HG03108 (cell line): Measurements from ENCODE around the gene SNX3.

Source experiments
- ATAC-seq: cut with Tn5 transposase; IDR thresholded peaks from one replicate; pipeline ENCODE4 v1.9.1; 2021; ENCODE audit warnings: moderate library complexity; ENCODE audit not compliant: unreplicated experiment

The SNX3 gene

DNA sequence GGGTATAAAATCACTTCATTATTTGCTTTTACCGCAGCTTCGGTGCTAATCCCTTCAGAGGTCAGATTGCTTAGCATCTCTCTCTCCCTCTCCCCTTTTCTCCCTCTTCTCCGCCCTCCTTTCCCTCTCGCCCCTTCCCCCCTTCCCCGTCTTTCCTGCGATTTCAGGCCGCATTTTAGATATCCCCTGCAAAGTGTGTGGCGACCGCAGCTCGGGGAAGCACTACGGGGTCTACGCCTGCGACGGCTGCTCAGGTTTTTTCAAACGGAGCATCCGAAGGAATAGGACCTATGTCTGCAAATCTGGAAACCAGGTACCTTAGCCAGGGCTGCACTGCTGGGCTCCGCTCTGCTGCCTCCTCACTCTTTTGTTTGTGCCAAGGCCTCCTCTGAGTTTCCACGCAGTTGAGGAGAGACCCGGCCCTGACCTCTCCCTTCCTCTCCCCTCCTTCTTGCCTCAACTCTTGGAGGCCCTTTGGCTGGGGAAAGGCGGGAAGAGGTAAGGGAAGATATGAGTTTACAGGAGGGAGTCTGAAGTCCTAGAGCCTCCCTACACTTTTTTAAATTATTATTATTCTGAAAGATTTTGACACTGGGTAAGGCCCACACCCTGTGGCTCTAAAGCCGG is 89.4 kb downstream of the SNX3 start:
- no peak for ATAC-seq

DNA sequence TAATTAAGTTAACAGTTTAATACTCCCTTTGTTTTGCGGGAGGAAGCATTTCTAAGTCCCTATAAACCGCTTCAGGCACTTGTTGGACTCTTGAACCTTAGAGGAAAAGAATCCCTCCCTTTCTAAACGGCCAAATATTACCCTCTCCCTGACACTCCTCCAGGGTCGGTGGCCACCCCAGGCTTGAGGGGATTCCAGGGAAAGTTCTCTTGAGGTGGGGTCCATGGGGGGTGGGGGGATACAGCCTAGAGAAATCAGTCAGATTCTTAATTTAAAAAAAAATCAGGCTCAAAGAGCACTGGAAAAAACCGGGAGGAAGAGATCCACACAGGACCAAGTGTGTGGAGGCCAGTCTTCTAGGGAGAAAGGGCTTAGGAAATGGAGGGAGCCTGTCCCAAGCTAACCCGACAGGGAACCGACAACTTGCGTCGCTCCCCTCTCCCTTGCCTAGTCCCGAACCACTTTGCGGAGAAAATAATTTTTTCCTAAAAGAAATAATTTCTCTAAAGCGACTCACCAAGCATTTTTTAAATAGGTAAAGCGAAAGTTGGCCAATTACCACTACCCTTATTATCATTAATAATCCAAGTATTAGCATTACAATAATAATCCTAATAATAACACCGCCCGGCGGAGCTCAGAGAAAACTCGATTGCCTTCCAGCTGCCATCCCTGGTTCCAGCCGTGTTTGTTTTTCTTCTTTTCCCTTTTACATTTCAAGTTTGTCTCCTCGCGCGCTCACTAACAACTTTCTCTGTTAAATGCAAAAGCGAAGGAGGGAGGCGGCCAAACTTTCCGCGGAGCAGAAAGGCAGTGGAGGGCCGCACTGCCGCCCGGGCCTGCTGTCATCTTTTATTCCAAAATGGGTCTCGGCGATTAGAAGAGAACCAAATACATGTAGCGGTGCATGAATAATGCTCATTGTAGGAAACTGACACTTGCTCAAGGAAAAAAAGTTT is 90.2 kb downstream of the SNX3 start:
- no peak for ATAC-seq

DNA sequence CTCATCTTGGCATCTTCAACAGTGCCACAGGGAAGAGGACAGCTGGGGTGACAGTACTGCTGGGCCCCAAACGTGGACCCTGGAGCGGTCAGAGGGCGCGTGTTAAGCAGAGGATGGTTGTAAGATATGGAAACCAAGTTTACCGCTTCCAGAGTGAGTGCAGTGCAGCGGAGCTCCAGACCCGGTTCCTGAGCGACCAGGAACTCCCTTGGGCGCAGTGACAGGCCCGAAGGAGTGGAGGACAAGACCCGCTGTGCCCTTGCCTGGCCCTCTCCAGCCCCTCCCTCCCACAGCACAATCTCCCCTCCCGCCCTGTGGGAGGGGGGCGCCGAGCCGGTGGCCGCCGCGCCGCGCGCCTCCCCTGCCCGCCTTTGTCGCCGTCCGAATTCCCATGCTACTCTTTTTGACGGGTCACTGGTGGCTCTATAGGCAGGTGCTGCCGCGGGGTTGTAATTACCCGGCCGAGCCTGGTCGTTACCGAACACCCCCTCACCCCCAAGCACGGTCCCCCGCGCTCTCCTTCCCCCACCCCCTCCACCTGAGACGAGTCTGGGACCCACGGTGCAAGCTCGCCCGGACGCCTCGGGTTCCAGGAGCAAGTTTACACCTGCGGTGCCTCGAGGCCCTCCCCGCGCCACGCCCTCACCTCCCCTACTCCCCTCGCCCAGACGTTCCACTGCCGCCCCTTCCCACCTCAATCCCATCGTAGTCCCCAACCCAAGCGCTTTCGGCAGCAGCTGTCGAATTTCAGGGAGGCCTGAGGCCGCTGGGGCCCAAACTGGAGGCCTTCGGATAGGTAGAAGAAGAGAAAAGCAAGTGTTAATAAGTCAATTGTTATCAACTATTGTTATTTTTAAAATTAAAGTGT is 91.1 kb downstream of the SNX3 start:
- no peak for ATAC-seq

DNA sequence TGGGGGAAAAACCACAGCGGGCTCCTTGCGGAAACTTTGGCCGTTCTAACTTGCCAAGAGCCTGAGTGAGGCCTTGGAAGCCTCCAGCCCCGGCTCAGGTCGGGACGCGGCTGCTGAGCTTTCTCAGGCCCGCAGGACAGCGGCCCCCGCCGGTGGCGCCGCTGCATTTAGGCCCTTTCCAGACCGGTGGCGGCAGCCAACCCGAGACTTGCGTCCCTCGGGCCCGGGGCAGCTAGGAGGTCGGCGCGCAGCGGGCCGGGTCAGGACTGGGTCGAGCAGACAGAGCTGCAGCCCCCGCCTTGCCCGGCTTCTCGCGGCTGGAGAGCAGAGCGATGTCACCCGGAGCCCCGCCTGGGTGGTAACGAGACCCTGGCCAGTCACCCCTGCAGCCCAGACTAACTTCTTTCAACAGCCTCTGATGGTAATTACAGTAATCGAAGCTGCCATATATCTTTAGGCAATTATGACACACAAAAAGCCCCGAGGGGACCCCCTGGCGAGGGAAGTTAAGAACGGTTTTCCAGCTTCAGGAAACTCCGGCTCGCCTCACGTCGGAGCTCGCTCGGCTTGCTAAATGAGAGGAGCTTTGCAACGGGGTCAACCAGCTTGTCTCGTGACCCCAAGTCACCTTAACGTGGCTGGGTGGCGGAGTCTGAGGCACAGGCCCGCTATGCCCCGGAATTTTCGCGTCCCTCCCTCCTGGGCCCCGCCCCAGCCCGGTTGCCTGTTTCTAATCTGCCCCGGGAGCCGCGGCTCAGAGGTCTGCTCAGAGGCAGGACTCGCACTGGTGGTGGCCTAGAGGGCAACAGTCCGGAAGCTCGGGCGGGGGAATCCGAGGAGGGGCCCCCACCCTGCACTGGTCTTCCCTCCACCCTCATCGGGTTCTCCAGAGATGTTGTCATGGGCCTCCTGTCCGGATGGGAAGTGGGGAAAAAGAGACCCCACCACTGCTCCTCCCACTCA is 92.1 kb downstream of the SNX3 start:
- ATAC-seq = no peak

DNA sequence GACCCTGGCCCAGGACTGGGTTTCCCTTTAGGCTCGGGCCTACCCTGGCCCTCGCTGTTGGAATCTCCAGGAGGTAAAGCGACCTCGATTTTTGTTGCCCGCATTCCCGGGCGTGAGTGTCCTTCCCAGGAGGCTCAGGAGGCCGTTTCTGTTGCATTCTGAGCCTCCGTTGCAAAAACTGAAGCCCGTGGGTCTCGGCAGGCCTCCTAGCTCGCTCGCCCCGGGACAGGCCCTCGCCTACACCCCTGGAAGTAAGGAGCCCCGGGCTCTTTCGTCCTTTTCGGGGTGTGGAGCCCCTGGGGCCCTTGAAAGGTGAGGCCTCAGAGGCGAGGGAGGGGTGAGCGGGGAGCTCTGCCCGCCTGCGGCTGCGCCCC is 92.8 kb downstream of the SNX3 start:
- no peak for ATAC-seq

DNA sequence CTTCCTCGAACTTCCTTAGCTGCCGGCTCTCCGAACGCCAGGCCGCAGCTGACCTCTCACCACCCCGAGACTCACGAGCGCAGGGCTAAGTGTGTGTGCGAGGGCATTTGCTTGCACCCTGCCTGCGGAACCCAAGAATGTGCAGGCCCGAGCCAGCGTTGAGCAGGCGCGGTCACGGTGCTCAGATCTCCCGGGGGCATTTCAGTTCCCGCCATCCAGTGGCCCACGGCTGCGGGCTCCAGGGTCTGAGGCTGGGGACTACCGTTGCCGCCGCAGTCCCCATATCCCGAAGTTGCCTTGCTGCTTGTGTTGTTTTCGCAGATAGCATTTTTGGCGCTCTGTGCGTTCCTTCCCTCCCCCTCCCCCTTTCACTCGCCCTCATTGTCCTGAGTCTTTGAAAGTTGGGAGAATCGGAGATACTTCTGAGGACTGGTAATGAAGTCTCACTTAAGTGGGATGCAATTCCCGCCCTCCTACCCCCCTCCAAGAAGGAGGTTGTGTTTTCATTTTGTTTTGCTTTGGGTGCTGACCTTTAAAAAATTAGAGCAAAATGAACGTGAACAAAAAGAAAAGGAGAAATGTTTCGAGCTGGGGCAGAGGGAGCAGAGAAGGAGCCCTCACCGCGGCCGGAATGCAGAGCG is 93.3 kb downstream of the SNX3 start:
- ATAC-seq = no peak

DNA sequence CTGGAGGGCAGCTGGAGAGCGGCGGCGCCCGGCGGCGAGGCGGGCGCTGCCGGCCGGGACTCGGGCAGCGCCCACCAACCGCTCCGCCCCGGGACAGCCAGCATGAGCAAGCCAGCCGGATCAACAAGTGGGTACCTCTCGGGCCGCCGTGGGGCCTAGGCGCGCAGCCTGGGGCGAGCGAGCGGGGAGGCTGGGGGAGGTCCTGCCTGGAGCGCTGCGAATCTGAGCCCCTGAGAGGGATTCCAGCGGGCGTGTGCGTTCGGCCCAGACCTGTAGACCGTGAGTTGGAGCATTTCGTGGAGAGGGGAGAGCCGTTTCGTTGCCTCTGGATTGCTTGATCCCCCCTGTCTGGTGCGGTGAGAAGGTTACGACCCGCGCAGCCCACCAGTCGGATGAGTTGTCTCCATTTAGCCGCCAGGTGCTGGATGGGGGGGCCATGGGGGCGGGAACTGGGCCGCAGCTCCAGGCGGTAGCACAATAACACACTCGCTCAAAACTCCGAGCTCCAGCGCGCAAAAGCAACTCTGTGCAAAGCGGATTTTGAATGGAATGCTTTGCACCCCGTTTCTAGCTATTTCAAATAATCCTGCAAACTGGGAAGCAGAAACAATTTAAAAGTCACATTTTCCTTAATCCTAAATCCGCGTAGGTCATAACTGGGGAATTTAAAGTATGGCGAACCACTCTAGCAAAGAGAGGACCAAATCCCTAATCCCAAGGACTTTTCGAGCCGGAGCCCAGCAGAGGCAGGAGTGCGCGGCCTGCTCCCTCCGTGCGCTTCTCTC is 94.0 kb downstream of the SNX3 start:
- ATAC-seq = no peak

DNA sequence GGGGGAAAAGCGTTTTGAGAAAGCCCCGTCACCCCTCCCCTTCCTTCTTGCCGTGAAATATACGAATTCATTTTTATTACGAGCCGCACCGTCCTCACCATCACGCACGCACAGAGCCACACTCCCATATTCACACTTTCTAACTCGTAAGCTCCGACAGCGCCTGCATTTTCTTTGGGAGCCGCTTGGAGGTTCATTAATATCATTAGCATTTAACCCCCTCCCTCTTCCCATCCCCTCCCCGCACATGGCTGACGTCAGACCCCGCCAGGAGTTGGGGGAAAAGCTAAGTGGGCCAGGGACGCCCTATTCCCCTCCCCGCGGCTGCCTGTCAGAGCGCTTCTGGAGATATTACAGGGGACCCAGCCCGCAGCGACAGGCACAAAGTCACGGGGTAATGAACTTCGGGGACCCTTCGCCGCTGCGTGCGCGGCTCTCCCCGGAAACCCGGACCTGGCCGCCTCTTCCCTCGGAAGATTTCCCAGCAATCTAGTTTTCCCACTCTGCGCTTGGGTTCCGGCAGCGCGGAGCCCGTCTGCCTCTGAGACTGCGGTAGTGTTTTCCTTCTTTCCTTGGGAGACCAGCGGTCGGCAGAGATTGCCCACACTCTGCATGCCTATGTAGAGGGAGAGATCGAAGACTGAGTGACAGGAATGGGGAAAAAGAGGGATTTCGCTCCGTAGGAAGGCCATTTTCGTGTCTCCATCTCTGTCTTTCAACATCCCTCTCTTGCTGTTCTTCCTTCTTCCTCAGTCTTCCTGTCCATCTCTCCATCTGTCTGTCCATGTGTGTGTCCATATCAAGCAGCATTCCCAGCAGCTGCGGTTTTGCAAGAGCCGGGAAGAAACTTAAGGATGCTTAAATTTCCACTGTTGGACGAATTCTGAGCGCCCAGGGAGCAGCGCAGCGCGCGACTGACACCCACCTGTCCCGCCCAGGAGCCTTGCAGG is 94.9 kb downstream of the SNX3 start, which contains the start of gene NR2E1:
Gene NR2E1 (plus strand): TSS at position 309 of the 950 bp plus-strand sequence. CDS start 744 bp downstream, outside the sequence.
- ATAC-seq = no peak

DNA sequence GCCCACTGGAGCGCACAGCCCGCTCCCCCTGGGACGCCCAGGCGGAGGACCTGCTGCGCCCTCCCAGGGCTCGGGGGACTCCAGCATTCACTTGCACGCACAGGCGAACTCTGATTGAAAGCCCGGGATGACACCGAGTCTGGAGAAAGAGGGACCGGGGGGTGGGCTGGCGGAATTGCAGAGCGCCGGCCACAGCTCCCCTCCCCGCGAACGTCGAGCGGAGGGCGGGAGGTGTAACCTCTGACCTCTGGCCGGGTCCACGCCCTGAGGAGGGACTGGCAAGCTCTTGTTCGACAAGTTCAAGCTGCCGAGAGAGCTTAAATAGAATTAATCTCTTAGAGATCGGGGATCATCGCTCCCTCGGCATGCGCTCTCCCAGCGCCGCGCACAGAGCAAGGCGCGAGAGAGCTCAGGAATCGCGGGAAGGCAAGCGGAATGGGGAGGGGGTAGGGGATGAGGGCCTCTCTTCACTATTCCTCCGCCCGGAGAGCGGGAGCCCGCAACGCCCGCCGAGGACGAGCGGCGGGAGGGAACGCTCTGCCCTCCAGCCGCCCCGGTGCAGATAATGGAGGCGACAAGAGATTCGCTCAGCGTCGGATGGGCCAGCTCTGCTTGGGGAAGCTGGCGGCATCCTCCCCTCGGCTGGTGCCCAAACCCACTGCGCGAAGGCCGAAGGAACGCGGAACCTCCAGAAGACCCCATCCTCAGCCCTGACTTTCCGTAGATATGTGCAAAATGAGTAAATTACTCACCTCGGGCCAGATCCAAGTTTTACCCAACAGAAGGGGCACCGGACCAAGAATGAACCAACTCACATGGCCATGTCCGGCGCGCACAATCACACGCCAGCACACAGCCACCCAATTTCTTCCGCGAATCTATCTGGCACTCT is 95.8 kb downstream of the SNX3 start:
- ATAC-seq = no peak

DNA sequence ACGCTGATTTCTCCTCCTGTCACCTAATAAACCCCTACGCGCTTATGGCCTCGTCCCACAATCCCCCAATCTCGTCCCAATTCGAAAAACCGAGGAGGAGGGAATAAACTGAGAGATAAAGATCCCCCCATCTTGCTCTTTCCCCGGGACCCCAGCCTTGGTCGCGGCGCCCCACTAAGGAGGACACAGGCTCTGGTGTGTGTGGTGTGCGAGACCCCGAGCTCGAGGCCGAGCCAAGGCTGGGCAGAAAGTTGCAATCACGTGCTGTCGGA is 96.4 kb downstream of the SNX3 start:
- no peak for ATAC-seq

DNA sequence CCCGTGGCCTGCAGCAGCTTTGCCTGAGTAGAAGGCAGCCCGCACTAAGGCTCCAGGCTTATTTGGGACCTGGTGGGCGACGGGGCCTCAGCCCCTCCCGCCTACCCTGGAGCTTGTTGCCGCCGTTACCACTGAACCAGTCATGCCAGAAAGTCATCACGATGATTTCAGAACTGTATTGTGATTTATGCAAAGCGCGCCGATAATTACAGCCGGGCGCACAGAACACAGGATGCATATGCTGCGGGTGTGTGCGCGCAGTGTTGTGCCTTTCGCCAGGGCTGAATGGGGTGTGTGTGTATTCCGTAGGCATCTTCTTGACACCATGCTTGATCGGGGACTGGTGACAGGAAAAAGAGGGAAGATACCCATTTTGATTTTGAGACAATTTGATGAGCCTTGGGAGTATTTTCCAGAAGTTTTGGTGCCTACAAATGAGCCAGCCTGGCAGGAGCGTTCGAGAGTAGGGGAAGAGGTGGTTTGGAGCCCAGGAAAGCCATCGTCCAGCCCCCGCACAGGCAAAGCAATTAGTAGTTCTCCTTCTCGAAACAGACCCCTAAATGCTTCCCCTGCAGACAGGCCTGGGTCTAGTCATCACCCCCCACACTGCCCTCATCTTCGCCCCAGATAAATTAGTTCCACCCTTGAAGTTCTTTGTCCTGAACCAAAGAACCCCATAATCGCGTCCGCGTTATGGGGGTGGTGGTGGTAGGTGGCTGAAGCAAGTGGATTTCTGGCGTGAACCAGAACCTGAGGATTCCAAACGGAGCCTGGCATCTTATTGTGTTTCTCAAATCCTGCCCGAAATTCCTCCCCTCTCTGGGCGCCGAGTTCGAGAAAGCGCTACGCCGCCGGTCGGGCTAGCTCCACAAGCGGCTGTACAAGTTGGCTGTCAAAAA is 96.9 kb downstream of the SNX3 start:
- ATAC-seq = no peak

DNA sequence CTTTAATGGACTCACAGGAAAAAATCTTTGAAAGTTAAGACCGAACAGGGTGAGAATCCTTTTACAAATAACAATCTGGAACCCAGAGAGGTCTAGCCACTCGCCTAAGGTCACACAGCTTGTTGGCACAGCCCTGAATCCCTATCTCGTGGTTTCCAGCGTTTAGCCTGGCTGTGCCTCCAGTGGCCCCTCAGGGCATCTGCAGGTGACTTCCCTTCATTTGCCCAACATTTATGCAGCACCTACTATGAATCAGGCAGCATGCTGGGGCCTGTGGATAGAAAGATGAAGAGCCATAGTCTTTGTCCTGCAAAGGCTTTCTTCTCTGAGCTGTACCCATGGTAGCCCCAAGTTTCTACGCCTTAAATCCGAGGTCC is 97.6 kb downstream of the SNX3 start:
- no peak for ATAC-seq

DNA sequence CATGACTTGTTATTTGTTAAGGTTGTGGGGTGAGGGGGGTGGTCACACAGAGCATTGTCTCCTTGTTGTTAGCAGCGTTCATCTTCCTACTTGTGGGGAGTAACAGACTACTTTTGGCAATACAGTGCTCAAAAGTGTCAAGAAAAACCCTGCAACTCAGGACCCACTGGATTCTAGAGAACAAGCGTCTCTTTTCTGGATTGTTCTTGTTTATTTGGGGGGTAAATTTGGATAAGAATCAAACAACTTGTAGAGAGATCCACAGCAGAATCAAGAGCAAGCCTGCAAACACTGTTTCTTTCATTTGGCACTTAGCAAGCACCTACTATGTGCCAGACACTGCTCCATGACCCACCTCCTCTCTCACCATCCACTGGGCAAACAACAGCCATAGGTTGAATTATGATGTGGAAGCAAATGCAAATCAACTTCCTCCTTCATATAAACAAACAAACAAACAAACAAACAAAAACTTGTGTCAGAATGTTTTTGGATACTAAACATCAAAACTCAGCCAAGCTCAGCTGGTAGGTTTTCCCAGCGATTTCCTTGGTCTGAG is 99.0 kb downstream of the SNX3 start:
- ATAC-seq = no peak
